HG03280 (cell line): Measurements from ENCODE around the gene HNRNPC.
"Not testable (repeated sequence)": the region's sequence is repeated elsewhere in the genome, so short reads cannot be mapped to it uniquely, and the experiment has no call there.

ENCODE experiments used
- ATAC-seq: cut with Tn5 transposase; IDR thresholded peaks from one replicate; pipeline ENCODE4 v1.9.1; 2021; ENCODE audit warnings: mild to moderate bottlenecking, moderate library complexity; ENCODE audit not compliant: unreplicated experiment

The HNRNPC gene

DNA sequence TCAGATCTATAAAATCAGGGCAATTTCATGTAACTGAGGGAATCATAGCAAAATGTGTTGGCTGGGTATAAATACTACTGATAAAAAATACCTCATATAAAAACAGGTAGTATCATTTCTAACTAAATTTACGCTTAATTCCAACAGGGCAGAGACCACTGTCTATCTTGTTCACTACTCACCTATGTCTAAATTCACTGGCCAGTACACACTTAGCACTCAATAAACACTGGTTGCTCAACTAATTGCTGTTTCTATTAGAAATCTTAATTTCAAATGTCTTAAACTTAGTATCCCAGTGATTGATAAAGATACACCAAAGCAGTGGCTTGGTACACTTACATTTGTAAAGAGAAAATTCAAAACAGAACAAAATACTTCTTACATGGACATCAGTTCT is 55.6 kb downstream of the HNRNPC start:
- no peak for ATAC-seq

DNA sequence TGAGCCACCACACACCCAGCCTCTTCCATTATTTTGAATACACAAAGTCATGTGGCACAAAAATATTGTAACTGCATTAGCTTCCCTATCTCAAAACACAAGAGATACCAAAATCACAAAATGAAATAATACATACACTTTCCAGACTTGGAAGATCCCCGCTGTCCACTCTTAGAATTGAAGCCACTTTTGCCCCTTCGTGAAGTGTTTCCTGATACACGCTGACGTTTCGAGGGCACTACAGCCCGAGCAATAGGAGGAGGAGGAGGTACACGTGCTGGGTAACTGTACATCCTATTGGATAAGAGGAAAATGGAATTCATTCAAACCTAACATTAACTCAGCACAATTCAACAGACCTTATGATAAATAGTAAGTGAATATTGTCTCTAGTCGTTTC is 56.4 kb downstream of the HNRNPC start:
- not testable (repeated sequence) for ATAC-seq

DNA sequence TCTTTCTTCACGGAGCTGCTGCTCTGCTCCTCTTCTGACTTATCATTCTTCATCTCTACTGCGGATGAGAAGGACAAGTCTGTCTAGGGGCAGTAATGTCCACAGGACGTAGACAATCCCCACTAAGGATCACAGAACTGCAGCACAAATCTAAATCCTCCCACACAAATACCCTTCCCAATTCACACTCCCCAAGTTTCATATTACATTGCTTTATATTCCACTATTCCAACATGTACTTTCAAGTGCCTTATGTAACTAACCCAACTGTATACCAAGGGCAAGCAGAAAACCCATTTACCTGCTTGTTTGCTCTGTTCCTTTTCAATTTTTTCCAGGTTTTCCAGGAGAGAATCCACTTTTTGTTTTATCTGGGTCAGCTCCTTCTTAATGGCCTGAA is 57.7 kb downstream of the HNRNPC start:
- ATAC-seq = no peak

DNA sequence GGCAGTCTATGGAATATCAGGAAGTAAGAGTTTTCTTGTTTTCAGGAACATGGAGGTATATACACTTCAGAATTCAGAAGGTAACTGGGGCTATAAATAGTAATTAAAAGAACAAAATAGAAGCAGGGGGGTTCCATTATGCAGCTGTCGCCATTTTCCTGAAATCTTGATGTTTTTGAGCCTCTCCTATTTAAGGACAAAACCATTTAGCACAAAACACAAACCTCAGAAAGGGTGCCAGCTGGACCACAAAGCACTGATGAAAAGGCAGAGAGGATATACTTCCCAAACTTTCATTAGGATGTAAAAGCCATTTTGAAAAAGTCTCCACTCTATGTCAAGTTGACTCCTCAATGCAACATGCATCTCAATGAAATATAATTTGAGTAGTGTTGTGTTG is 59.2 kb downstream of the HNRNPC start:
- ATAC-seq = no peak

DNA sequence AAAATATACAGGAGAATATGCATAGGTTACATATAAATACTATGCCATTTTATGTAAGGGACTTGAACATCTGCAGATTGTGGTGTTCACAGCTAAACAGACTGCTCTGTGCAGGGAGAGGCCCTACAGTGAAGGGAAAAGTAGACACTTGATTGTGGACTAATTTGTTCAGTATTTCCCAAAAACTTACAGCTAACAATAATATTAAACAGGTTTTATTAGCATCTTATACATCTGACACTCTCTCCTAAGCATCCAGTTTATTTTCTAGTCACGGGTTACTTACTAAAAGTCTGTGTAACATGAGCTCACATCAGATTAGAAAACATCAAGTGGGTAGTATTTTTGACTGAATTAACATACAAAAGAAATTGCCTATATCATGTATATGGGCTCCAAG is 60.1 kb downstream of the HNRNPC start:
- ATAC-seq = no peak

DNA sequence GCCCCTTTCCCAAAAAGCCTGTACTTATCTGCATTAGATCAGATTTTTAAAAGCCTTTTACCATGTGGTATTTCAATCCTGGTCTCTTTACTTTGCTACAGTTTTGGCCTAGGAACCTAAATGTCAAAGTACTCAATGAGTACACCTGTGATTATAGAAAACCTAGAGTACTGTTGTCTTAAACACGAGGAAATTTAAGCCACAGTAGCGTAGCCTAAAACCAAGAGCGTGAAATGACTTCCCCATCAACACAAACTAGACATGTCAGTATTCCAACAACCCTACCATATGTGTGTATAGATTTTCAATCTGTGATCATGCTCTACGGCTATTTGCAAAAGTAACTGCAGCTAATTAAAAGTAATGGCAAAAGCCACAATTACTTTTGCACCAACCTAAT is 60.7 kb downstream of the HNRNPC start:
- no peak for ATAC-seq

DNA sequence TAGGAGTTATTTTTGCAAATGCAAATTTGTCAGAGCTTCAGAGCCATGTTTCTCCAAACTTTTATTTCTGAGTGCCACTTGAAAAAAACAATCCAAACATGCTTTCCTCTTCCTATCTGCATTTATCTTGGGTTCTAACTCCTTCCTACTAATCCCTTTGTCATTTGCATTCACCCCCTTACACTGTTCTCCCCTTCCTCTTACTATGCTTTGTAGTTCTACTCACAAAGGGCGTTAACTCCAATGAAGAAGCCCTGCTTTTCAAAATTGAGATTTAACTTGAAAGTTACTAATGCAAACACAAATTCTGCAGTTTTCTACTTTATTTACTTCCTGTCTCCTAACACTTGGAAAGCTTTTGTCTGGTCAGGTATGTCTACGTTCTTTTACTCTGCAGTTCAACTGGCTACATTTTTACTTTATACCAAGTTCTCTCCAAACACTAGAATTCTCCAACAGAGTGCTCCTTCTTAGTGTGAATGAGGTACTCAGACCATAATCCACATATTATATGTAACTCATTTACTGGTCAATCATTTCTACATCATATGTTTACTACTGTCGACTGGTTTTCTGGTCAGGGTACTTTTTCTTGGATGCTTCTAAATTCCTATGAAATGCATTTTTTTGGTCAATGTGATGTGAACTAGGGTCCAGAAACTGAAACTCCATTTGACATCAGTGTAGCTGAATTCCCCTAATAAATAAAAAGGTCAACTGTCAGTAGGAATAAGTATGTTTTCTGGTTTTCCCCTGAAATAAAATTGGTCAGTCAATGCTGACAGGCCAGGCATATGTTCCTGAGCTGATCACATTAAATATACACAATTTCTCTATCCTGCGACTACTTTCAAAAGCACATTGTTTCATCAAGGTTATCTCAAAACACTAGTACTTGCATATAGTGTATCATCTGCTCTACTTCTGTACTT is 62.2 kb downstream of the HNRNPC start:
- ATAC-seq = no peak

DNA sequence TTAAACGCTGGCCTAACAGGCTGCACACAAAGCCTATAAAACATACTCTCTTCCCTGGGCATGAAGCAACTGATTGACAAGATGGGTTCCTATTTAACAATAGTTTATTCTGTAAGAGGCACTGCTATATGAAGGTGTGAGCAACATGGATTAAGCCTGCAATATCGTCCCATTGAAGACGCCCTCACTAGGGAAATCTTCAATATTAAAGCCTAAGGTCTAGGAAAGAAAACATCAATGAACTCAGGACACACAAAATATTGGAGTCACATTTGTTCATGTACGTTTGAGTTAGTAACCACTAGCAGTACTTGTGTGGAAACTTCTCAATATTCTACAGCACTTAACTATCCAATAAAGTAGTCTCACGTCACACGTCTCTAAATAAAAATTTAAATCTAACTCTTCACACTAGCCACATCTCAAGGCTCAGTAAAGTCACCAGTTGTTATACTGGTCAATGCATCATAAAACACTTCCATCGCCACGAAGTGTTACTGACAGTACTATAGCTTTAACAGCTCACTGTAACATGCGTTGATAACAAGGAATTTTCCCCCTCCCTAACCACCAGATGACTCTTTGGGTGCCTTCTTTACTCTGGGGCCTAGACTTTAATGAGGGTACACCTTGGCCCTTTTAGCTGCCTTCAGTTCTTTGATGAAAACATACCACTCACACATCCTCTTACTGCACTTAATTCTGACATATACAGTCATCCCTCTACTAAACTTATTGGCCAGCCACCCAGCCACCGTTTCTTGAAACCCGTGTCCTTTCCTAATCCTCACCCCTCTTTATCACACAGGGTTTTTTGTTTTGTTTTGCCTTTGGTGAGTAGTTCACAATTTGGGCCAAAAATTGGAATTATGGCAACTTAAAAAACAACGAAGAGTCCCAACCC is 63.3 kb downstream of the HNRNPC start:
- no peak for ATAC-seq

DNA sequence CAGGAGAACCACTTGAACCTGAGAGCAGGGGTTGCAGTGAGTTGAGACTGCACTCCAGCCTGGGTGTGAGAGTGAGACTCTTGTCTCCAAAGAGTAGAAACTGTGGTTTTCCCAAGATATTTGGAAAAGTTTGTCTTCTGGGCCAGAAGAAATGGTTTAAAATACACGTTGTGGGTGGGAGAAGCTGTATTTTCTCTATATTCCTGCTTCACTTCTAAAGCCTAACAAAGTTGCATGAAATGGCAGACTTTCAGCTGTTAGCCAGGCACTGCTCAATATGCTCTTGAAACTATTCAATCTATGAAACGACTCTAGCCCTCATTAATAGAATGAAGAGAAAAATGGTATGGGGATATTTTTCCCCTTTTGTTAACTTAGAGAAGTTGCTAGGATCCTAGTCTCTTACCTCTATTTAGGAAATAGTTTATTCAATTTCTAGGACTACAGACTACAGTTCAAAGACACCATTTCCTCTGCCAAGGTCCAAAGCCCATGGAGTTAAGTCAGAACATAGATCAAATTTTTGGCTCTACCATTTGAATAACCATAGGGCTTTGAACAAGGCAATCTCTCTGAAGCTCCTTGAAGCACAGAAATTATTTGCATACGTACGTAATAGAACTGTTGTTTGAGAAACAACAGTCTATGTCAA is 64.1 kb downstream of the HNRNPC start:
- ATAC-seq = no peak

DNA sequence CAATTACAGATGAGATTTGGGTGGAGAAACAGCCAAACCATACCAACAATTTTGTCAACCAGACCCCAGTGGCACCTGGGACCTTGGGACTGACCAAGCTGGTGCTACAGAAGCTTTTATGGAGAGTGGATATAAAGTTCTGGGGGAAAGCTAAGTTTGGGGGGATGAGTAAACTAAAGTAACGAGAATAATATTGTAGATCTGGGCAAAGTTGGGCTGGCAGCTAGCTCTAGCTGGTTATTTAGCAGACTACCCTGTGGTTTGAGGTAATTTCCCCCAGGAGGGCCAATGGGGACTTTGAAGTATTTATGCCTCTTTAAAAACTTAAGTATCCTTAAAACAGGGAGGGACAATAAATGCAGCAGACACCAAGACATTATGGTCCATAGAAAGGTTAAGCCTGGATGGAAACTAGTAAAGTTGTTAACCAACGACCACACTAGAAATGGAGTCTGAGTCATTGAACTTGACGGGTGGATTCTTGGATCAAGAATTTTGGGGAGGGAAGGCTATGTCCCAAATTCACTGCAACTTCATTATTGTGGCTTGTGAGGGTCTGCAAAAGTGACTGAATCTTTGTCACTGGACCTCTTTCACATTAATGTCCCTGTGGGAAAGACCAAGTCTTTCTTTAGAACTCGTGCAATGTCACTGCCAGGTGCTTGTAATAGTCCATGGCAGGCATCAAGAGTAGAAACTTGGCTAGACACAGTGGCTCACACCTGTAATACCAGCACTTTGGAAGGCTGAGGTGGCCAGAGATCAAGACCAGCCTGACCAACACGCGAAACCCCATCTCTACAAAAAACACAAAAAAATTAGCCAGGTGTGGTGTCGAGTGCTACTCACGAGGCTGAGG is 64.8 kb downstream of the HNRNPC start:
- ATAC-seq = no peak

DNA sequence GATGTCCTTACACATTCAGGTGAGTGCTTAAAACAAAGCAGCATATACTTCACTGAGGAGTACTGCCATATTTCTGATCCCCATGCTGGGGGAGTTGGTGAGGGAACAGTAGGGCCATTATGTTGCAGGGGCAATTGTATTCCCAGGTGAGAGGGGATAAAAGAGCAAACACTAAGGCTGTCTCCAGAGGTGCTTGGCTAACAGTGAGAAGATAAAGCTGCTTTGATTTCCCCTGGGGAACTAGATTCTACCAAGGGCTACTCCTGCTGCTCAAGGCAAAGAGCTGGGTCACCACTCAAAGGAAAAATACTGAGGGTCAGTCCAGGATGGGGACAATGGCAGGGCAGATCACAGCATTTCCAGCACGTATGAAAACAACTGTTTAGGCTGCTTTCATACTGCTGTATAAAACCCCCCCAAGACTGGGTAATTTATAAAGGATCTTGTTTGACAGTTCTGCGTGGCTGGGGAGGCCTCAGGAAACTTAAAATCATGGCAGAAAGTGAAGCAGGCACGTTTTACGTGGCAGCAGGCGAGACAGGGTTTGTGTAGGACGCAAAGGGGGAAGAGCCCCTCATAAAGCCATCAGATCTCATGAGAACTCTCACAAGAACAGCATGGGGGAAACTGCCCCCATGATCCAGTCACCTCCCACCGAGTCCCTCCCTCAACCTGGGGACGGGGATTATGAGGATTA is 65.6 kb downstream of the HNRNPC start:
- ATAC-seq = no peak

DNA sequence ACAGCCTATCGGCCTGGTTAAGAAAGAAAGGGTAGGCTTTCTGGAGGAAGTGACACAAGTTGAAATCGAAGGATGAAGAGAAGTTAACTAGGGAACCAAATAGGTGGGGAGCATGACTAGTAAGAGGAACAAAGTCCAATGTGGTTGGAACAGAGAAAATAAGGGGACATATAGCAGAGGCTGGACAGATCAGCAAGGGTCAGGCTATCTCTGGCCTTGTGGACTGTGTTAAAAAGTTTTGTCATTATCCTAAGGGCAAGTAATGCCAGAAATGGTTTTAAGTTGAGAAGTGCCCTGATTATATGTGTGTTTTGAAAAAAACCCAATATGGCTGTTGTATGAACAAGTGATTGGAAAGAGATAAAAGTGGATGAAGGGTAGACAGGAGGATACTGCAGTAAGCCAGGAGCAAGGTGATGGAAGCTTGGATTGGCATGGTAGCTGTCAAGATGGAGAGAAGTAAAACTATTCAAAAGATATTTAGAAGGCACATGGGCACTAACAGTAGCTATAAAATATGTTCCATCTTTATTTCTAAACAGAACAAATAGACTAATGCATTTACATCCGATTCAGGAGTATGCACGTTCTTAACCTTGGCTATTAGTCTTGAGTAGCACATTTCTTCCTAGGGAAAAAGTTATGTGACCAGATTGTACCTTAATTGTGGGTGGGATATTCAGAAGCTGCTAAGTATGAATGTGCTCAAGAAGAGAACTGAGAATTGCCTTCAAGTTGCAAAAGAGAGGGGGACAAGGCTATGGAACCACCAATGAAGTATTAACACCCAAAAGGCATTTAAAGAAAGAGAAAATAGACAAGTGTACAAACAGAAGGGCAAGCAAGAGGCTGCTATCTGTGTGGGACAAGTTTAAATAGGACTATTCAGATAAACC is 66.5 kb downstream of the HNRNPC start:
- ATAC-seq = no peak

DNA sequence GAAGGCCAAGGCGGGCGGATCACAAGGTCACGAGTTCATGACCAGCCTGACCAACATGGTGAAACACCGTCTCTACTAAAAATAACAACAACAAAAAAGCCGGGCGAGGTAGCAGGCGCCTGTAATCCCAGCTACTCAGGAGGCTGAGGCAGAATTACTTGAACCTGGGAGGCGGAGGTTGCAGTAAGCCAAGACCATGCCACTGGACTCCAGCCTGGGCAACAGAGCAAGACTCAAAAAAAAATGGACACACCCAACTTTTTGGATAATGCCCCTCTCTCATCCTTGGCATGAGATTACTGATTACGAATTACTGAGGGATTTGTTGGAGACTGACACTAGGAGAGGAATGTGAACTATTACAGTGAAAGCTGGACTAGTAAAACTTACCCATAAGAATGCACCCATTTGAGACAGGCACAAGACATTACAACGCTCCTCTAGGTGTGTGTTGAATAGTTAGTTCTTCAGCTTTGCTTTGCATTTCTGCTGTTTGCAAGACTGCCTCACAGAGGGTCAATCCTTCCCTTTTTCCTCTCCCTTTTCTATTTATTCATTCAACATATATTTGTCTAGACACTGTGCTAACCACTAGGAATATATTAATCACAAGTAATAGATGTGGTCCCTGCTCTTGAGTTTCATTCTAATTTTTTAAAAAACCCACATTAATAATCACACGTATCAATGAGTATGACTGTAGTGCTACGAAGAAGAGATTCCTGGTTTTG is 67.3 kb downstream of the HNRNPC start:
- no peak for ATAC-seq

DNA sequence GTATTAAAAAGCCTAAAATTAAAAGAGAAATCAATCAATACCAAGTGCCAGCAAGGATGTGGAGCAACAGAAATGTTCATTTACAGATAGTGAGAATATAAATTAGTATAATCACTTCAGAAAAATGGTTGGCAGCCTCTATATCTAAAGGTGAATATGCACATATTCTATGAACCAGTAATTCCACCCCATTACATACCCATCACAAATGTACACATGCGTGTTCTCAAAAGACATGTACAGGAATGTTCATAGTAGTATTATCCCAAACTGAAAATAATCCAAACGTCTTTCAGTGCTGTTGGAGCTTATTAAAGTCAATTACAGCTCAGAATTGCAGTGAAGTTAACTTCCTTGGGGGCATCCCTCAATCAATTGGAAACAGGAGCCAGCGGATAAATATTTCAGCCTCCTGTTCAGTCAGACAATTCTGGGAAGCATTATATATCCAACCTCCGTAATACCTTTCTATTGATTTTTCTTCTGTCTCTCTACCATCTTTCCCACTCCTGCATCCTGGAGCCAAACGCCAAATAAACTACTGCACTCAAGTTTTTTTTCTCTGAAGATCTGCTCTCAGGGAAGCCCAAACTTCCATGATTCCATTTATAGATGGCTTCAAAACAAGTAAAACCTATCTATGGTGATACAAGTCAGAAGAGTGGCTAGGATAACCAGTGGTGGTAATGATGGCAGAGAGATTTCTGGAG is 68.3 kb downstream of the HNRNPC start:
- no peak for ATAC-seq

DNA sequence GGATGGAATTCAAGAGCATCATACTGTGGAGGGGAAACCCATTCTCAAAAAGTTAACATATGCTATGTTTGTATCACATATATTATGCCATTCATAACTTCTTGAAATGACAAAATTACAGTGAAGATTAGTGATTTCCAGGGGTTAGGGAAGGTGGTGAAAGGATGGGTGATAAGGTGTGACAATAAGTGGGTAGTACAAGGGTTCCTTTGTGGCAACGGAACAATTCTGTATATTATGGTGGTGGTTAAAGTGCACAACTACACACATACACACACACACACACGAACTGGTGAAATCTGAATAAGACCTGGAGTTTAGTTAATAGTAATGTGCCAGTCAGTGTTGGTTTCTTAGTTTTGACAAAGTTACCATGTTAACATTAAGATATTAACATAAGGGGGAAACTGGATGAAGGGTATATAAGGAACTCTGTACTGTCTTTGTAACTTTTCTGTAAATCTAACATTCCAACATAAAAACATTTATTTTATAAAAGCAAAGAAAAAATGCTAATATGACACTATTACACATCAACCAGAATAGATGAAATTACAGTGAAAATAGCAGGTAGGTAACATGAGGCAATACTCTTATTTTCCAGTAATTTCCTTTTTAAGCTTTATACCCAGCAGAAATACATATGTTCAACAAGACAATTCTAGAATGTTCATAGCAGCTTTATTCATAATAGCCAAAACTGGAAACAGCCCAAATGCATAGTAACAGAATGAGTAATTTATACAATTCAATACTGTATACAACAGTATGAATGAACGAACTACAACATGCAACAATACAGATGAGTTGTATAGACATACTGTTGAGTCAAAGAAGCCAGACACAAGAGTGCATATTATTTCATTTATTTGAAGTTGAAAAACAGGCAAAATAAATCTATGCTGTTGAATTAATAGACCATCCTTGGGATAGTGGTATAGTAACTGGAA is 69.4 kb downstream of the HNRNPC start:
- ATAC-seq = no peak

DNA sequence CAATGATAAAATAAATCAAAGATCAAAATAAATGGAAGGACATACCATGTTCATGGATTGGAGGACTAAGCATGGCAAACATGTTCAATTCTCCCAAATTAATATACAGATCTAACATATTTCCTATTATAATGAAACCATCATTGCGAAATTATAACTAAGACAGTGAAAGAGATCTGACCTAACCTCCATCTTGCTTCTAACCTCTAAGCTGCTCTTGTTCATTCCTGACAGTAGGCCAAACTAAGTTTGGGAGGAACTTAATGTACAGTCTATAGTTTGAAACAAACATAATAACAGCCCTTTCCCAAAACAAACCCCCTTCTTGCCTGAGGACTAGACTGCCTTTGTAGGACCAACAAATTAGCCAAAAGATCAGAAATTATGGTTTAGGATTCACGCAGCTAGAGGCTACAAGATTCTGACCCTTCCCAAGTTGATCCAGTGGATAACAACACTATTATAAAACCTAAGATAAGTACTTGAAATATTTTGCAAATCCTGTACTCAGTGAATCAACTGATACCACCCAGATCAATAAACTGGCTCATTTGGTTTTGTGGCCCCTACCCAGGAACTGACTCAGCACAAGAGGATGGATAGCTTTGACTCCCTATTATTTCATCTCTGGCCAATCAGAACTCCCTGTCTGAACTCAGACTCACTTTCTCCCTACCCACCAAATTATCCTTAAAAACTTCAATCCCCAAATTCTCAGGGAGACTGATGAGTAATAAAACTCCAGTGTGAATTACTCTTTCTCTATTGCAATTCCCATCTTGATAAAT is 71.6 kb downstream of the HNRNPC start:
- ATAC-seq = no peak
